Measurements from ENCODE around the gene NOL7.

GRCh38 chr6:13577926-13578325, 37.2 kb upstream of the NOL7 start:
- TF ChIP-seq CTCF (IDR thresholded peaks at IDR 0.05) (no peak), POLR2A (IDR thresholded peaks at IDR 0.05) (no peak), EP300 (IDR thresholded peaks at IDR 0.05) (no peak), POLR2AphosphoS5 (IDR thresholded peaks at IDR 0.05) (no peak)

All from gastroesophageal sphincter (tissue), 3 donors.